Omental fat pad (tissue), 4 donors: ENCODE measurements around the gene IRAK1BP1. TPM values are rescaled to one million over a fixed set of nuclear protein-coding genes. Genes with fewer than 3 reads are reported as not detected.

Experiments used
- ATAC-seq: fragments of 150-250 bp; one replicate; pipeline ENCODE4 v1.9.1; 2016; ENCODE audit warnings: mild to moderate bottlenecking, moderate library complexity; ENCODE audit not compliant: low FRiP score
- DNase-seq: peaks from one replicate; pipeline ENCODE4 v3.0.0-alpha.2; 2019; ENCODE audit warnings: low spot score
- total RNA-seq, 4 donors: library from RNA; depleted of rRNA; stranded (reverse); fragments of >200 nt; gene quantifications; one replicate each; pipeline ENCODE4 v1.1.0, GENCODE V29; 2016
- TF ChIP-seq, protein P1 (sequence below), 3 donors: fragments of 450-650 bp; IDR thresholded peaks; one replicate each; pipeline ENCODE4 v1.5.1; 2016 to 2017; ENCODE audit warnings: antibody characterized with exemption in 3 of 3, mild to moderate bottlenecking in 3 of 3, moderate library complexity in 2 of 3

Gene IRAK1BP1, protein sequence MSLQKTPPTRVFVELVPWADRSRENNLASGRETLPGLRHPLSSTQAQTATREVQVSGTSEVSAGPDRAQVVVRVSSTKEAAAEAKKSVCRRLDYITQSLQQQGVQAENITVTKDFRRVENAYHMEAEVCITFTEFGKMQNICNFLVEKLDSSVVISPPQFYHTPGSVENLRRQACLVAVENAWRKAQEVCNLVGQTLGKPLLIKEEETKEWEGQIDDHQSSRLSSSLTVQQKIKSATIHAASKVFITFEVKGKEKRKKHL
- 1 to 10 TPM; 2.5 to 4.2 (median 4.0) TPM for total RNA-seq

DNA sequence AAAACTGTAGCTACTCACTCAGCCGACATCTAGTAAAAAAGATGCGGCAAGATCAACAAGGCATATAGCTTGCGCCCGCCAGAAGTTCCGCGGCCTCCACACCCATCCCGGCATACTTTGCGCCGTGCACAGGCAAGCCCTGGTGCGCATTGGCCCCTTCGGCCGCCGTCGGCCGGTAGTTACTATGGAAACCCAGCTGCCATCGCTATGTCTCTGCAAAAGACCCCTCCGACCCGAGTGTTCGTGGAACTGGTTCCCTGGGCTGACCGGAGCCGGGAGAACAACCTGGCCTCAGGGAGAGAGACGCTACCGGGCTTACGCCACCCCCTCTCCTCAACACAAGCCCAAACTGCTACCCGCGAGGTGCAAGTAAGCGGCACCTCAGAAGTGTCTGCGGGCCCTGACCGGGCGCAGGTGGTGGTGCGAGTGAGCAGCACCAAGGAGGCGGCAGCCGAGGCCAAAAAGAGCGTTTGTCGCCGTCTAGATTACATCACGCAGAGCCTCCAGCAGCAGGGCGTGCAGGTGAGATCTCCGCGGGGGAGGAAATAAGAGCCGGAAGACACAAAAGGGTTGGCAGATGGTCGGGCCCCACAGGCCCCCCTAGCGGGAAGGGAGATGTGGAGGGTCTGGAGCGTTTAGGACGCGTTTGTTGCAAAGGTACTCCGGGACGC is at the start of gene IRAK1BP1:
Gene IRAK1BP1 (plus strand): TSS at position 182 of the 671 bp plus-strand sequence. CDS start 26 bp downstream, at position 208.
- ATAC-seq (peak; percentile 88), DNase-seq (peak; percentile 33)
- TF ChIP-seq, protein P1, sequence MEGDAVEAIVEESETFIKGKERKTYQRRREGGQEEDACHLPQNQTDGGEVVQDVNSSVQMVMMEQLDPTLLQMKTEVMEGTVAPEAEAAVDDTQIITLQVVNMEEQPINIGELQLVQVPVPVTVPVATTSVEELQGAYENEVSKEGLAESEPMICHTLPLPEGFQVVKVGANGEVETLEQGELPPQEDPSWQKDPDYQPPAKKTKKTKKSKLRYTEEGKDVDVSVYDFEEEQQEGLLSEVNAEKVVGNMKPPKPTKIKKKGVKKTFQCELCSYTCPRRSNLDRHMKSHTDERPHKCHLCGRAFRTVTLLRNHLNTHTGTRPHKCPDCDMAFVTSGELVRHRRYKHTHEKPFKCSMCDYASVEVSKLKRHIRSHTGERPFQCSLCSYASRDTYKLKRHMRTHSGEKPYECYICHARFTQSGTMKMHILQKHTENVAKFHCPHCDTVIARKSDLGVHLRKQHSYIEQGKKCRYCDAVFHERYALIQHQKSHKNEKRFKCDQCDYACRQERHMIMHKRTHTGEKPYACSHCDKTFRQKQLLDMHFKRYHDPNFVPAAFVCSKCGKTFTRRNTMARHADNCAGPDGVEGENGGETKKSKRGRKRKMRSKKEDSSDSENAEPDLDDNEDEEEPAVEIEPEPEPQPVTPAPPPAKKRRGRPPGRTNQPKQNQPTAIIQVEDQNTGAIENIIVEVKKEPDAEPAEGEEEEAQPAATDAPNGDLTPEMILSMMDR (IDR thresholded peaks at IDR 0.05) = no peak

DNA sequence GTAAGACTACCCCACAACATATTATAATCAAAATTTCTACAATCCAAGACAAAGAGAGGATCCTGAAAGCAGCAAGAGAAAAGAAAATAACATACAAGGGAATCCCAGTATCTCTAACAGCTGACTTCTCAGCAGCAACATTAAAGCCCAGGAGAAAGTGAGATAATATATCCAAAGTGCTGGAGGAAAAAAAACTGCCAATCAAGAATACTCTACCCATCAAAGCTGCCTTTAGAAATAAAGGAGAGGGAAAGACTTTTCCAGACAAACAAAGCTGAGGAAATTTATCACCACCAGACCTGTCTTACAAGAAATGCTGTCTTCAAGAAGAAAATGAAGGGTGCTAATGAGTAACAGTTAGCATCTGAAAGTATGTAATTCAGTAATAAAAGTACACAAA is 43.3 kb upstream of the IRAK1BP1 start:
- ATAC-seq (no peak), DNase-seq (no peak)
- TF ChIP-seq, protein P1 (IDR thresholded peaks at IDR 0.05) = no peak

DNA sequence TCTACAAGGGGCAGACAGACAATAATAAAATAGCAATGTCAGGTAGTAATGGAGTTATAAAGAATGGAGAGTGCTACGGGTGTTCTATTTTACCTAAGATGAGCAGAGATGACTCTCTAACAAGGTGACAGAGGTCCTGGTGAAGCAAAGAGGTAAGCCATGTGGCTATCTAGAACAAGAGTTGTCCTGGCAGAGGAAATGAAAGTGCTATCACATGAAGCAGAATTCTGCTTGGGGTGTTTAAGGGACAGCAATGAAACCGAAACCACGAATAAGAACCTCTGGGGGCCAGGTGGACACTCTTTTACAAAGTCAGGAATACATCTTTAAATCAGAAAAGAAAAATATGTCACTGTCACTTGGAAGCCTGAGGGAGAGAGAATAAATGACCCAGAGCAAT is 37.9 kb upstream of the IRAK1BP1 start:
- DNase-seq (no peak), ATAC-seq (no peak)
- TF ChIP-seq, protein P1 (IDR thresholded peaks at IDR 0.05) = no peak

DNA sequence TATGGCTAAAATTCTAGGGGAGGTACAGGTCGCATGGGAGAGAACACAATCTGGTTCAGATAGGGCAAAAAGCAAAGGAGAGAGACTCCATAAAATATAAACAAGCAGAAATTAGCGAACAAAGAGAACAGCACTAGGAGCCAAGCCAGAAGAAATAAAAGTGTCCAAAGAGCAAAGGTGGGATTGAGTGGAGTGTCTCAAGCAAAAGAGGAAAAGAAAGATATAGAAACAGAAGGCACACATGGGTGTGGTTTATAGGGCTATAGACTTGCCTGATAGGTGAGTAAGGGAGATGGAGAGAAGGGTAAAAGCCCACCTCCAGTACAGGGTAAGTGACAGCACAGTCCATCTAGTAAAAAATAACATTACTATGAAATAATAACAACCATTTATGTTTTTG is 36.5 kb upstream of the IRAK1BP1 start:
- no peak for ATAC-seq
- TF ChIP-seq, protein P1 (IDR thresholded peaks at IDR 0.05) = no peak
- DNase-seq = no peak

DNA sequence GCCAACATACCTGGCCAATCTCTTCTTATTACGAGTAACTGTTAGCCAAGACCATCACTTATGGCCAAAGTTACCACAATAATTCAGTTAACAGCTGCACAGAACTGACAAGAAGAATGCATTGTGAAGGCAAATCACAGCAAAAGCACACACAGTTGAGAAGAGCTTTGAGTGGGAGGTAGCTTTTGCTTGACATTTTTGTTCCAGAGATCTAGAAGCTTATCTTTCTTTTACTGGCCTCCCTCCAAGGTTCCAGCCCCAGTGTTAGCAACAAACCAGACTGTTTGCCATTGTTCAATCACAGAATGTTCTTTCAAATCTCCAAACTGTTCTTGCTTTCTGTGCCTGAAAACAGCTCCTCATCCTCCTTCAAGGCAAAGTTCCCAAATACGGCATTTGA is 35.9 kb upstream of the IRAK1BP1 start:
- DNase-seq (no peak), ATAC-seq (peak; percentile 75)
- TF ChIP-seq, protein P1 (IDR thresholded peaks at IDR 0.05) = no peak

DNA sequence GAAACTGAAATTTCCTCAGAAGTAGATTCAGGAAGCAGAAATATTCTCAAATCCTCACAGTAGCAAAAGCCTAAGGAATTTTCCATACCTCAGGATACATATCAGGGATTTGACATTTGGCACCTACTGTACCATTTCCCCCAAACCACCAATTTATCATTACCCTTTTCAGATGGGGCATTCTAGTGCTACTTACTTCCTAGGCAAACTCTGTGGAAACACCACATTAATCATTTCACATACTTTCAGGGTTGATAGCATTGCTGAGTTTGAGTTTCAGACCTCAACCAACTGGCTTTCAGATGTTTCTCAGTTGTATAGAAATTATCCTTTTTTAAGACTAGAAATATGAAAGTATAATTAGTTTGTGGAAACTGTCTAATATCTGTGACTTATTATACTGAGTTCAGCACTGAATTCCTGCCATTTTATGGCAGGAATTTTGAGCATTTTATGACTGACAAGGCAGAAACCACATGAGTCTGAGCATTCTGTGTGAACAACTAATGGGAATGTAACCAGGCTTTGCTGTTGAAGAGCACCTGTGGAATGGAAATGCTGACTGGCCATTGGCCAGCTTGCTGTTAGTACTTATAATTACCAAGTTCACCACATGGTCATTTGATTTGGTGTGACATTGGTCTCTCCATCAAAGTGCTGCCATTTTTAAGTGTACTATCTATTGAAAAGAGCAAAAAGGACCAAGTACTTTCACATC is 35.1 kb upstream of the IRAK1BP1 start:
- DNase-seq = no peak
- no peak for ATAC-seq
- TF ChIP-seq, protein P1 (IDR thresholded peaks at IDR 0.05) = no peak
